H1 (cell line): ENCODE measurements around the gene EVI2B. TPM values are rescaled to one million over a fixed set of nuclear protein-coding genes. Genes with fewer than 3 reads are reported as not detected.

Experiments
- CTCF ChIA-PET: fragments of 300-600 bp; sonication (Branson Sonifier 250); formaldehyde crosslinking; loops from one replicate; lab custom pipeline; 2021; ENCODE audit not compliant: partially characterized antibody; lab: Charles Lee
- POLR2A ChIA-PET: fragments of 300-600 bp; sonication (Branson Sonifier 250); formaldehyde crosslinking; loops from one replicate; lab custom pipeline; 2021; ENCODE audit warnings: inconsistent platforms; ENCODE audit not compliant: partially characterized antibody; lab: Charles Lee
- DNase-seq, 2 experiments: peaks; one replicate each; pipeline versions ENCODE4 v3.0.0 to v3.0.0-alpha.2; 2010 to 2022; ENCODE audit warnings: low spot score in 2 of 2, low read depth in 1 of 2, mixed read lengths in 1 of 2
- FAIRE-seq: peaks from 2 replicates; lab custom pipeline; 2011; peaks lifted over from hg19 to GRCh38; lab: Jason Lieb, UNC
- H2AFZ ChIP-seq: 2 replicates; pipeline ENCODE4 v1.8.1; 2012; ENCODE audit warnings: low read length, inconsistent platforms
- H2AK5ac ChIP-seq: 2 replicates; pipeline ENCODE4 v1.6.1; 2013; ENCODE audit warnings: low read depth, low read length
- H2BK120ac ChIP-seq: replicated peaks from 2 replicates; pipeline ENCODE3; 2013; ENCODE audit warnings: low read depth, low read length, inconsistent platforms
- H2BK12ac ChIP-seq: 2 replicates; pipeline ENCODE4 v1.6.1; 2013; ENCODE audit warnings: low read depth, low read length
- H2BK15ac ChIP-seq: 2 replicates; pipeline ENCODE4 v1.6.1; 2013; ENCODE audit warnings: low read length
- H2BK20ac ChIP-seq: 2 replicates; pipeline ENCODE4 v1.6.1; 2013; ENCODE audit warnings: low read length
- H2BK5ac ChIP-seq: 2 replicates; pipeline ENCODE4 v1.6.1; 2013; ENCODE audit warnings: low read depth, low read length
- H3K14ac ChIP-seq: 2 replicates; pipeline ENCODE4 v1.6.1; 2013; ENCODE audit warnings: inconsistent platforms; ENCODE audit not compliant: insufficient read length
- H3K18ac ChIP-seq: 2 replicates; pipeline ENCODE4 v1.6.1; 2013; ENCODE audit warnings: low read length; ENCODE audit errors: extremely low read depth
- H3K23ac ChIP-seq: 2 replicates; pipeline ENCODE4 v1.6.1; 2013; ENCODE audit warnings: inconsistent platforms; ENCODE audit not compliant: insufficient read length
- H3K23me2 ChIP-seq: 2 replicates; pipeline ENCODE4 v1.6.1; 2013; ENCODE audit warnings: low read depth, low read length
- H3K27ac ChIP-seq: 2 replicates; pipeline ENCODE4 v1.6.1; 2011; ENCODE audit warnings: low read depth, low read length, inconsistent platforms
- H3K27me3 ChIP-seq, 4 experiments: replicated peaks in 1 of 4; 1 replicate in 1 of 4; 2 replicates in 3 of 4; pipeline versions ENCODE4 v1.6.1 to v1.8.1; 2011 to 2013; ENCODE audit warnings: low read length in 3 of 4, mild to moderate bottlenecking in 3 of 4, inconsistent platforms in 2 of 4, mixed read lengths in 2 of 4, moderate library complexity in 1 of 4; ENCODE audit not compliant: control insufficient read depth in 3 of 4, insufficient read depth in 3 of 4; ENCODE audit errors: extremely low read depth in 1 of 4
- H3K36me3 ChIP-seq, 4 experiments: 2 replicates each; pipeline versions ENCODE4 v1.6.1 to v1.8.1; 2011 to 2013; ENCODE audit warnings: mild to moderate bottlenecking in 4 of 4, low read length in 3 of 4, moderate library complexity in 2 of 4, control low read depth in 1 of 4, inconsistent platforms in 1 of 4; ENCODE audit not compliant: insufficient read depth in 4 of 4, control insufficient read depth in 2 of 4
- H3K4ac ChIP-seq: replicated peaks from 2 replicates; pipeline ENCODE3; 2013; ENCODE audit warnings: low read length, low read depth, mixed read lengths, inconsistent platforms; ENCODE audit not compliant: insufficient read length
- H3K4me1 ChIP-seq, 4 experiments: replicated peaks in 1 of 4; 1 replicate in 1 of 4; 2 replicates in 3 of 4; pipeline versions ENCODE4 v1.6.1 to v1.8.1; 2011 to 2013; ENCODE audit warnings: low read length in 3 of 4, inconsistent platforms in 2 of 4, mixed read lengths in 1 of 4; ENCODE audit not compliant: insufficient read depth in 4 of 4, control insufficient read depth in 3 of 4
- H3K4me2 ChIP-seq, 2 experiments: 2 replicates each; pipeline versions ENCODE4 v1.6.1 to v1.8.1; 2011 to 2013; ENCODE audit warnings: low read depth in 2 of 2, low read length in 2 of 2, control low read depth in 1 of 2, inconsistent platforms in 1 of 2, mild to moderate bottlenecking in 1 of 2; ENCODE audit not compliant: insufficient read depth in 1 of 2
- H3K4me3 ChIP-seq, 4 experiments: fragments of 200-600, 300-600 bp in 1 of 4; sonication (generic), shearing (Covaris generic), sonication (Bioruptor Twin) in 1 of 4; 2 replicates each; pipeline versions ENCODE4 v1.5.1 to v1.8.1; 2011 to 2016; ENCODE audit warnings: low read length in 4 of 4, low read depth in 3 of 4, control low read depth in 2 of 4, inconsistent platforms in 2 of 4, mild to moderate bottlenecking in 2 of 4, mixed read lengths in 1 of 4, moderate library complexity in 1 of 4; ENCODE audit not compliant: insufficient read depth in 2 of 4; ENCODE audit errors: extremely low read depth in 1 of 4
- H3K56ac ChIP-seq: replicated peaks from 2 replicates; pipeline ENCODE3; 2013; ENCODE audit warnings: low read depth, mild to moderate bottlenecking, mixed read lengths, low read length, inconsistent platforms; ENCODE audit not compliant: insufficient read length
- H3K79me1 ChIP-seq: 2 replicates; pipeline ENCODE4 v1.6.1; 2013; ENCODE audit warnings: low read depth, low read length, control low read depth
- H3K79me2 ChIP-seq, 2 experiments: 2 replicates each; pipeline versions ENCODE4 v1.6.1 to v1.8.1; 2012 to 2013; ENCODE audit warnings: low read length in 2 of 2, mild to moderate bottlenecking in 2 of 2, inconsistent platforms in 1 of 2; ENCODE audit not compliant: insufficient read depth in 2 of 2, control insufficient read depth in 1 of 2
- H3K9ac ChIP-seq, 4 experiments: replicated peaks in 1 of 4; 1 replicate in 1 of 4; 2 replicates in 3 of 4; pipeline versions ENCODE4 v1.6.1 to v1.8.1; 2011 to 2013; ENCODE audit warnings: low read depth in 3 of 4, low read length in 3 of 4, control low read depth in 2 of 4, mild to moderate bottlenecking in 2 of 4, moderate library complexity in 2 of 4, inconsistent platforms in 1 of 4; ENCODE audit errors: extremely low read depth in 1 of 4
- H3K9me3 ChIP-seq, 2 experiments: 2 replicates each; pipeline versions ENCODE4 v1.6.1 to v1.8.1; 2012 to 2013; ENCODE audit warnings: mild to moderate bottlenecking in 2 of 2, moderate library complexity in 2 of 2, control low read depth in 1 of 2, inconsistent platforms in 1 of 2, low read depth in 1 of 2, low read length in 1 of 2, mixed read lengths in 1 of 2; ENCODE audit not compliant: insufficient read depth in 2 of 2
- H4K20me1 ChIP-seq, 2 experiments: replicated peaks in 1 of 2; 2 replicates each; pipeline versions ENCODE3 to v1.8.1; 2011 to 2013; ENCODE audit warnings: inconsistent platforms in 2 of 2, low read length in 2 of 2, mild to moderate bottlenecking in 1 of 2; ENCODE audit not compliant: insufficient read depth in 2 of 2, control insufficient read depth in 1 of 2
- H4K5ac ChIP-seq: 2 replicates; pipeline ENCODE4 v1.6.1; 2013; ENCODE audit warnings: low read length, low read depth, mixed read lengths, inconsistent platforms; ENCODE audit not compliant: insufficient read length
- H4K8ac ChIP-seq: 2 replicates; pipeline ENCODE4 v1.8.0; 2013; ENCODE audit warnings: mild to moderate bottlenecking, moderate library complexity, low read length, inconsistent platforms; ENCODE audit not compliant: insufficient read depth; ENCODE audit errors: extremely low read depth
- H4K91ac ChIP-seq: replicated peaks from 2 replicates; pipeline ENCODE3; 2013; ENCODE audit warnings: low read length, mixed read lengths, inconsistent platforms; ENCODE audit not compliant: insufficient read length
- HDAC2 ChIP-seq, 2 experiments: fragments of 300-600 bp in 1 of 2; sonication (generic) in 1 of 2; IDR thresholded peaks; 2 replicates each; pipeline ENCODE4 v1.6.1; 2011 to 2012; ENCODE audit warnings: low read depth in 2 of 2, low read length in 2 of 2, mild to moderate bottlenecking in 2 of 2, moderate library complexity in 2 of 2, borderline replicate concordance in 1 of 2, inconsistent platforms in 1 of 2
- RAD21 ChIP-seq, 2 experiments: IDR thresholded peaks in 1 of 2; conservative IDR thresholded peaks in 1 of 2; 2 replicates each; pipeline ENCODE4 v1.6.1; 2011; ENCODE audit warnings: low read depth in 2 of 2, low read length in 2 of 2, improper control_type of control experiment in 1 of 2, inconsistent platforms in 1 of 2, mild to moderate bottlenecking in 1 of 2, moderate library complexity in 1 of 2
- SAP30 ChIP-seq: fragments of 300-600 bp; sonication (generic); IDR thresholded peaks from 2 replicates; pipeline ENCODE4 v1.7.1; 2012; ENCODE audit warnings: low read length, moderate library complexity, mild to moderate bottlenecking, inconsistent platforms; ENCODE audit not compliant: insufficient read depth, insufficient replicate concordance
- SRF ChIP-seq: IDR thresholded peaks from 2 replicates; pipeline ENCODE4 v1.6.1; 2011; ENCODE audit warnings: mild to moderate bottlenecking, low read depth, low read length, moderate library complexity
- WGBS, 2 experiments: shearing (Covaris generic) in 1 of 2; methylation state at CpG; one replicate each; pipeline versions ENCODE4 v1.1.6 to v1.1.7; 2013 to 2015; ENCODE audit warnings: low lambda C conversion rate in 2 of 2, mixed read lengths in 2 of 2, inconsistent platforms in 1 of 2, low coverage in 1 of 2, missing lambda C conversion rate in 1 of 2; ENCODE audit not compliant: insufficient replicate concordance in 2 of 2, insufficient coverage in 1 of 2, insufficient read length in 1 of 2; ENCODE audit errors: extremely low coverage in 1 of 2, missing lambda C conversion rate in 1 of 2; 5-methylcytosine and 5-hydroxymethylcytosine counted together
- polyA plus RNA-seq, 7 experiments: library from polyadenylated mRNA; depleted of rRNA in 3 of 7; stranded (reverse) in 5 of 7; unstranded in 2 of 7; fragments of >200 nt in 5 of 7; fragments of 200-250 nt in 2 of 7; gene quantifications; 1 replicate in 5 of 7; 2 replicates in 1 of 7; 4 replicates in 1 of 7; pipeline versions ENCODE4 v1.2.1 to v1.2.3, GENCODE V29; 2011 to 2013; ENCODE audit warnings: missing spikeins in 2 of 7, mixed read lengths in 2 of 7
- total RNA-seq: library from RNA; stranded (reverse); fragmentation: NEBNext Ultra II Directional; extraction: Animal tissue kit (Norgen Biotek cat#: 25700); gene quantifications from 2 replicates; pipeline ENCODE4 v1.2.1, GENCODE V29; 2021

Gene EVI2B
- total and polyA plus RNA-seq, 2 of the 8 experiments (the other 6 are each of a cell fraction or from before 2014, with no cell fraction given), result not detected

DNA sequence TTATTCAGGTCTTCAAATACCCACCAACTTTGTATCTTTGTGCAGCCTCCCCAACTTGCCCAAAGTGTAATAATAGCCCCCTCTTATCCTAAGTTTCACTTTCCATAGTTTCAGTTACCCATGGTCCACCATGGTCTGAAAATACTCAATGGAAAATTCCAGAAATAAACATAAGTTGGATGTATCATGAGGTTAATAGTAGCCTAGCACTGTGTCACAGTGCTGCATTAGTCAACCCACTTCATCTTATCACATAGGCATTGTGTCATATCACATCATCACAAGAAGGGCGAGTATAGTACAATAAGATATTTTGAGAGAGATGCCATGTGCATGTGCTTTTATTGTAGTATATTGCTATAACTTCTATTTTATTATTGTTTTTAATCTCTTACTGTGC, 38.7 kb downstream of the EVI2B start:
- no peaks in the 10 kb centered on the region for H3K27me3 ChIP-seq
- no peaks in the 10 kb centered on the region for H4K20me1 ChIP-seq
- no peak overlapping the region for H2AFZ ChIP-seq
- H3K23ac ChIP-seq, result no peak overlapping the region
- no peak overlapping the region for H4K5ac ChIP-seq
- H3K36me3 ChIP-seq, result 0 out of 8 replicates have a peak, but pooled peaks cover 0 to 6% (median 1%) of the 10 kb centered on the region in 4 experiments
- no peak overlapping the region for H3K27ac ChIP-seq
- no peak overlapping the region for H2AK5ac ChIP-seq
- no peak overlapping the region for H3K14ac ChIP-seq
- no peak overlapping the region for H3K56ac ChIP-seq
- no peak overlapping the region for H2BK5ac ChIP-seq
- no peak overlapping the region for H2BK20ac ChIP-seq
- no peak overlapping the region for H4K8ac ChIP-seq
- no peak overlapping the region for H2BK120ac ChIP-seq
- H3K79me1 ChIP-seq, result no peaks in the 10 kb centered on the region
- H3K18ac ChIP-seq, result no peak overlapping the region
- H3K4me2 ChIP-seq, result no peak overlapping the region
- no peaks in the 10 kb centered on the region for H3K9me3 ChIP-seq
- TF ChIP-seq SRF, result no peak
- TF ChIP-seq RAD21 (IDR thresholded peaks at IDR 0.05 in 1 of 2, conservative IDR thresholded peaks at IDR 0.05 in 1 of 2; ENCODE audit: low read depth in 2 of 2, low read length in 2 of 2), result no peak
- no peak for TF ChIP-seq HDAC2 (IDR thresholded peaks at IDR 0.05; ENCODE audit: borderline replicate concordance in 1 of 2, low read depth in 2 of 2, low read length in 2 of 2)
- TF ChIP-seq SAP30, result no peak
- POLR2A ChIA-PET, result no interaction called here
- no peaks in the 10 kb centered on the region for H3K23me2 ChIP-seq
- 85% methylated on average over 1 of the region's 1 CpG; no CpG with 5 or more reads in 1 of the 2 experiments for WGBS, 2 experiments
- CTCF ChIA-PET, result interaction anchor here (1.2 kb wide), 1 partner anchor 9 kb away, joined by 3 read pairs; no protein-coding TSS in a partner anchor
- H3K9ac ChIP-seq, result no peak overlapping the region
- no peak overlapping the region for H3K4ac ChIP-seq
- no peak overlapping the region for H3K4me3 ChIP-seq
- DNase-seq (no peak), FAIRE-seq (no peak)
- H3K79me2 ChIP-seq, result no peaks in the 10 kb centered on the region
- H3K4me1 ChIP-seq, result peaks cover 0 to 4% (median 3%) of the 10 kb centered on the region in 4 experiments; a peak in 1 of 7 replicates
- no peak overlapping the region for H4K91ac ChIP-seq
- no peak overlapping the region for H2BK15ac ChIP-seq
- no peak overlapping the region for H2BK12ac ChIP-seq
